Smooth muscle cell (in vitro differentiated cells): ENCODE measurements around the gene WFS1. TPM values are rescaled to one million over a fixed set of nuclear protein-coding genes. Genes with fewer than 3 reads are reported as not detected.

Experiments used
- DNase-seq: peaks from one replicate; lab custom pipeline; 2025; ENCODE audit not compliant: unreplicated experiment; lab: John Stamatoyannopoulos, UW
- H2AFZ ChIP-seq: fragments of 200-600 bp; sonication (generic); 2 replicates; pipeline ENCODE4 v1.6.0; 2016; ENCODE audit warnings: antibody characterized with exemption, low read depth, mild to moderate bottlenecking
- H3F3A ChIP-seq: fragments of 200-600 bp; sonication (generic); 2 replicates; pipeline ENCODE4 v1.6.0; 2017; ENCODE audit warnings: antibody characterized with exemption, low read depth
- H3K27ac ChIP-seq: fragments of 200-600 bp; sonication (generic); 2 replicates; pipeline ENCODE4 v1.5.1; 2016; ENCODE audit warnings: low read depth, mild to moderate bottlenecking
- H3K27me3 ChIP-seq: fragments of 200-600 bp; sonication (generic); 2 replicates; pipeline ENCODE4 v1.6.1; 2016; ENCODE audit warnings: low read depth, mild to moderate bottlenecking
- H3K36me3 ChIP-seq: fragments of 200-600 bp; sonication (generic); 2 replicates; pipeline ENCODE4 v1.5.1; 2016; ENCODE audit warnings: low read depth
- H3K4me1 ChIP-seq: fragments of 200-600 bp; sonication (generic); 2 replicates; pipeline ENCODE4 v1.5.1; 2016; ENCODE audit warnings: low read depth
- H3K4me2 ChIP-seq: fragments of 200-600 bp; sonication (generic); 2 replicates; pipeline ENCODE4 v1.6.0; 2016; ENCODE audit warnings: mild to moderate bottlenecking
- H3K4me3 ChIP-seq: fragments of 200-600 bp; sonication (generic); 2 replicates; pipeline ENCODE4 v1.5.1; 2016; ENCODE audit warnings: mild to moderate bottlenecking
- H3K79me2 ChIP-seq: fragments of 200-600 bp; sonication (generic); 2 replicates; pipeline ENCODE4 v1.6.0; 2016; ENCODE audit warnings: low read depth, mild to moderate bottlenecking
- H3K9ac ChIP-seq: fragments of 200-600 bp; sonication (generic); 2 replicates; pipeline ENCODE4 v1.6.0; 2016; ENCODE audit warnings: low read depth
- H3K9me3 ChIP-seq: fragments of 200-600 bp; sonication (generic); replicated peaks from 2 replicates; pipeline ENCODE4 v1.5.1; 2016; ENCODE audit warnings: low read depth
- H4K20me1 ChIP-seq: fragments of 200-600 bp; sonication (generic); 2 replicates; pipeline ENCODE4 v1.6.0; 2016; ENCODE audit warnings: low read depth
- CTCF ChIP-seq: fragments of 200-600 bp; sonication (generic); IDR thresholded peaks from 2 replicates; pipeline ENCODE4 v1.5.1; 2017; ENCODE audit warnings: borderline replicate concordance, mild to moderate bottlenecking, antibody characterized with exemption; ENCODE audit not compliant: insufficient read depth, poor library complexity, severe bottlenecking
- WGBS: methylation state at CpG from one replicate; pipeline ENCODE4 v1.1.7; 2016; ENCODE audit warnings: low lambda C conversion rate; 5-methylcytosine and 5-hydroxymethylcytosine counted together
- polyA plus RNA-seq: library from polyadenylated mRNA; unstranded; fragments of >200 nt; fragmentation: Nextera tagmentation; extraction: Ambion mirVana; gene quantifications from 2 replicates; pipeline ENCODE4 v1.2.1, GENCODE V29; 2016
- total RNA-seq: library from RNA; depleted of rRNA; stranded (reverse); fragments of >200 nt; gene quantifications from 2 replicates; pipeline ENCODE4 v1.2.3, GENCODE V29; 2014

The WFS1 gene
- total and polyA plus RNA-seq, 2 experiments from 2014 or later = 28.6 to 30.2 TPM

- Histone ChIP-seq H2AFZ (no peak overlapping the region), H3K27ac (no peak overlapping the region), H3K9me3 (no peaks in the 10 kb centered on the region), H3K27me3 (peaks cover 12% of the 10 kb centered on the region), H3K9ac (no peak overlapping the region), H3K4me3 (no peak overlapping the region), H3F3A (no peaks in the 10 kb centered on the region), H4K20me1 (no peaks in the 10 kb centered on the region), H3K79me2 (no peaks in the 10 kb centered on the region), H3K4me1 (no peaks in the 10 kb centered on the region), H3K4me2 (no peak overlapping the region), H3K36me3 (no peaks in the 10 kb centered on the region)
- 89% methylated on average over 12 of the region's 12 CpGs for WGBS
- no peak for TF ChIP-seq CTCF
- no peak for DNase-seq
These were observed 42.1 kb upstream of the WFS1 start for GRCh38 chr4:6227412-6228157.

GRCh38 chr4:6228158-6229067 lies 41.2 kb upstream of the WFS1 start:
- no peak overlapping the region for H3K9ac ChIP-seq
- no peaks in the 10 kb centered on the region for H3K9me3 ChIP-seq
- no peak for TF ChIP-seq CTCF
- 88% methylated on average over 16 of the region's 16 CpGs for WGBS
- no peaks in the 10 kb centered on the region for H3F3A ChIP-seq
- DNase-seq = no peak
- no peaks in the 10 kb centered on the region for H3K79me2 ChIP-seq
- H3K4me2 ChIP-seq = no peak overlapping the region
- H3K4me1 ChIP-seq = no peaks in the 10 kb centered on the region
- no peaks in the 10 kb centered on the region for H4K20me1 ChIP-seq
- no peak overlapping the region for H2AFZ ChIP-seq
- H3K36me3 ChIP-seq = no peaks in the 10 kb centered on the region
- H3K27me3 ChIP-seq = peaks cover 5% of the 10 kb centered on the region
- no peak overlapping the region for H3K27ac ChIP-seq
- H3K4me3 ChIP-seq = no peak overlapping the region

- Histone ChIP-seq H3K9me3 (no peaks in the 10 kb centered on the region), H3K36me3 (no peaks in the 10 kb centered on the region), H3K4me1 (no peaks in the 10 kb centered on the region), H2AFZ (no peak overlapping the region), H3K4me2 (no peak overlapping the region), H3K27ac (no peak overlapping the region), H3K9ac (no peak overlapping the region), H3F3A (no peaks in the 10 kb centered on the region), H4K20me1 (no peaks in the 10 kb centered on the region), H3K79me2 (no peaks in the 10 kb centered on the region), H3K4me3 (no peak overlapping the region), H3K27me3 (no peaks in the 10 kb centered on the region)
- TF ChIP-seq CTCF = no peak
- no peak for DNase-seq
- WGBS = 78% methylated on average over 7 of the region's 7 CpGs
These were observed 40.6 kb upstream of the WFS1 start for GRCh38 chr4:6229095-6229494.
